PFSK-1 (cell line): ENCODE data around the gene RAD51B.

Experiments used
- POLR2AphosphoS5 ChIP-seq: IDR thresholded peaks from 2 replicates; pipeline ENCODE4 v1.6.1; 2012; ENCODE audit warnings: low read depth, mild to moderate bottlenecking, control low read depth, low read length, moderate library complexity
- REST ChIP-seq, 2 experiments: IDR thresholded peaks; 2 replicates each; pipeline versions ENCODE4 v1.6.1 to v1.8.0; 2011 to 2012; ENCODE audit warnings: low read depth in 2 of 2, low read length in 2 of 2, control low read depth in 1 of 2, inconsistent platforms in 1 of 2, mild to moderate bottlenecking in 1 of 2, moderate library complexity in 1 of 2; ENCODE audit not compliant: insufficient read depth in 1 of 2

- TF ChIP-seq POLR2AphosphoS5: no peak
- no peak for TF ChIP-seq REST (IDR thresholded peaks at IDR 0.05; ENCODE audit: insufficient read depth in 1 of 2, low read depth in 2 of 2, low read length in 2 of 2)
These were observed 833.5 kb downstream of the RAD51B start for GRCh38 chr14:68653108-68653507.
